Bronchial epithelial cell (primary cell): Measurements from ENCODE around the gene KAZN. TPM values are rescaled to one million over a fixed set of nuclear protein-coding genes. Genes with fewer than 3 reads are reported as not detected.

Experiments used
- DNase-seq: peaks from one replicate; pipeline ENCODE4 v3.0.0-alpha.2; 2010; ENCODE audit warnings: low read depth
- FAIRE-seq: peaks from 2 replicates; lab custom pipeline; 2011; peaks lifted over from hg19 to GRCh38; lab: Jason Lieb, UNC
- H3K27me3 ChIP-seq: 2 replicates; pipeline ENCODE4 v1.5.1; 2011; ENCODE audit warnings: low read length; ENCODE audit not compliant: control insufficient read depth, insufficient read depth
- H3K36me3 ChIP-seq: 2 replicates; pipeline ENCODE4 v1.5.1; 2011; ENCODE audit warnings: low read length; ENCODE audit not compliant: control insufficient read depth, insufficient read depth
- H3K4me3 ChIP-seq: 2 replicates; pipeline ENCODE4 v1.5.1; 2011; ENCODE audit warnings: mild to moderate bottlenecking, low read depth, low read length, control low read depth
- CTCF ChIP-seq: IDR thresholded peaks from 2 replicates; pipeline ENCODE4 v1.5.1; 2011; ENCODE audit warnings: mild to moderate bottlenecking, moderate library complexity, low read length, control low read depth, inconsistent platforms; ENCODE audit not compliant: insufficient read depth, severe bottlenecking
- total RNA-seq: library from RNA; depleted of rRNA; stranded (reverse); fragments of >200 nt; gene quantifications from 2 replicates; pipeline ENCODE4 v1.2.1, GENCODE V29; 2014

The KAZN gene
- total RNA-seq, 1 donor from 2014 or later, result 4.7 TPM

- DNase-seq (no peak), FAIRE-seq (no peak)
- peaks cover 4% of the 10 kb centered on the region for H3K36me3 ChIP-seq
- no peak overlapping the region for H3K4me3 ChIP-seq
- no peaks in the 10 kb centered on the region for H3K27me3 ChIP-seq
- TF ChIP-seq CTCF, result no peak
Observed at GRCh38 chr1:14956579-14957195, 358.2 kb downstream of the KAZN start.

GRCh38 chr1:14957375-14958098 is 359.1 kb downstream of the KAZN start:
- no peak for TF ChIP-seq CTCF
- Histone ChIP-seq H3K4me3 (no peak overlapping the region), H3K36me3 (peaks cover 4% of the 10 kb centered on the region), H3K27me3 (no peaks in the 10 kb centered on the region)
- no peak for DNase-seq
- no peak for FAIRE-seq

- DNase-seq, result no peak
- Histone ChIP-seq H3K27me3 (no peaks in the 10 kb centered on the region), H3K4me3 (no peak overlapping the region), H3K36me3 (peaks cover 6% of the 10 kb centered on the region)
- no peak for FAIRE-seq
- TF ChIP-seq CTCF, result no peak
Observed at GRCh38 chr1:14958249-14959058, 360.0 kb downstream of the KAZN start.

GRCh38 chr1:14959059-14959694 is 360.7 kb downstream of the KAZN start:
- no peak for TF ChIP-seq CTCF
- H3K27me3 ChIP-seq, result no peaks in the 10 kb centered on the region
- H3K36me3 ChIP-seq, result peaks cover 6% of the 10 kb centered on the region
- DNase-seq (no peak), FAIRE-seq (no peak)
- no peak overlapping the region for H3K4me3 ChIP-seq

GRCh38 chr1:14961661-14962267 is 363.3 kb downstream of the KAZN start:
- H3K4me3 ChIP-seq, result no peak overlapping the region
- H3K36me3 ChIP-seq, result peaks cover 6% of the 10 kb centered on the region
- FAIRE-seq, result peak; percentile 79
- peak; percentile 18 for DNase-seq
- H3K27me3 ChIP-seq, result no peaks in the 10 kb centered on the region
- no peak for TF ChIP-seq CTCF
